HG02970 (cell line): Measurements from ENCODE around the gene CBX6.
A peak's percentile ranks its signal among the peaks of the same experiment; 100 is the strongest.
"Not testable (repeated sequence)": the region's sequence is repeated elsewhere in the genome, so short reads cannot be mapped to it uniquely, and the experiment has no call there.

Experiments
- ATAC-seq: cut with Tn5 transposase; IDR thresholded peaks from one replicate; pipeline ENCODE4 v1.9.1; 2021; ENCODE audit warnings: mild to moderate bottlenecking, moderate library complexity, moderate number of reproducible peaks; ENCODE audit not compliant: unreplicated experiment, low FRiP score

The CBX6 gene

GRCh38 chr22:38872172-38872830 is at the start of gene CBX6:
Gene CBX6 (minus strand): TSS chr22:38872216. CDS start chr22:38872190, 26 bp downstream.
- ATAC-seq, result peak; percentile 71

DNA sequence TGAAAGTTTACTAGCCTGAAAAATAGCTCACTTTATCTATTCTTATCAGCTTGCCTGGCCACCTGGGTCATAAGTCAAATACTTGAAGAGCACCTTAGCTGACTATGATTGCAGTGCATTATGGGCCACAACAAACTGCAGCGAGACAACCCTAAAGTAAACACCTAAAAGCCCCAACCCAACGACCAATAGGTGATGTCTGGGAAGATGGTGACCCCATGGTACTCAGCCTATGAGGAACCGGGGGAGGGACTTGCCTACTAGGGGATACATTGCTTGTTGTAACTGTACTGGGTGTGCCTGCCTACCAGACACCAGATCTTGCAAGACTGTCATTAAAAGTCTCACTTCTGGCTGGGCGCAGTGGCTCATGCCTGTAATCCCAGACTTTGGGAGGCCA is 49.8 kb upstream of the CBX6 start:
- ATAC-seq, result no peak

- no peak for ATAC-seq
These were observed 49.1 kb upstream of the CBX6 start for GRCh38 chr22:38921120-38921519.

- no peak for ATAC-seq
These were observed 47.7 kb upstream of the CBX6 start for GRCh38 chr22:38919631-38920190.

- ATAC-seq, result no peak
These were observed 39.4 kb upstream of the CBX6 start for GRCh38 chr22:38911434-38911833.

DNA sequence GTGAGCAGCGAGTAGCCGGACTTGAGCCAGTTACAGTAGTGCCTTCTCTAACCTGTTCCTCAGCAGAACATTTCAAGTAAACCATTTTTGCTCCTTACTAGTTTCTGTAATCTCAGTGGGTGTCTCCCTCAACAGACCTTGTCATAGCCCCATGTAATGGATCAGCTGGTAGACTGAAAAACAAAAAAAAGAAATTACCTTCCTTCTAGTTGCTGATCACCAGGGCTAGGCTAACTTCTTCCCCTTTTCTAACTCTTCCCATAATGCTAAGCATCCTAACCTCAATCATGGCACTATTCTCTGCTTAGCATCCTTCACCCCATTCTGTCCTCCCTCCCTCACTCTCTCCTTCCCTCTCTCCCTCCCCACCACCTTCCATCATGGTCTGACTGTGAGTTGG is 35.8 kb upstream of the CBX6 start:
- ATAC-seq, result no peak

DNA sequence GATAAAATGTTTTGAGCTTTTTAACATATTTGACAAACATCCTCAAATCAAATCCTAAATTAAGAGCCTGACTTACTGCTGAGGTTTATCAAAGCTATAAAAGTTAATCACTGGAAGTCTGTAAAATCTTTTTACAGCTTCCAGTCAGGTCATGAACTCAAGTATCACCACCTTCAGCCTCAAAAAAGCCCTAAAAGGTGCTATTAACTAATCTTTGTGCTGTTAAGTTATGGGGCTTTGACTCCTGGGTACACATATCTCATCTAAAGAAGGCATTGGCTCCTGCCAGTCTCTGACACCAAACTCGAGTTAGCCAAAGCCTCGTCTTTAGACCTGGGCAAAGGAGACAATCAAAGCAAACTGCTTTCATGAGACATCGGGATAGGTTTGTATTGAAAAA is 34.0 kb upstream of the CBX6 start:
- ATAC-seq, result no peak

DNA sequence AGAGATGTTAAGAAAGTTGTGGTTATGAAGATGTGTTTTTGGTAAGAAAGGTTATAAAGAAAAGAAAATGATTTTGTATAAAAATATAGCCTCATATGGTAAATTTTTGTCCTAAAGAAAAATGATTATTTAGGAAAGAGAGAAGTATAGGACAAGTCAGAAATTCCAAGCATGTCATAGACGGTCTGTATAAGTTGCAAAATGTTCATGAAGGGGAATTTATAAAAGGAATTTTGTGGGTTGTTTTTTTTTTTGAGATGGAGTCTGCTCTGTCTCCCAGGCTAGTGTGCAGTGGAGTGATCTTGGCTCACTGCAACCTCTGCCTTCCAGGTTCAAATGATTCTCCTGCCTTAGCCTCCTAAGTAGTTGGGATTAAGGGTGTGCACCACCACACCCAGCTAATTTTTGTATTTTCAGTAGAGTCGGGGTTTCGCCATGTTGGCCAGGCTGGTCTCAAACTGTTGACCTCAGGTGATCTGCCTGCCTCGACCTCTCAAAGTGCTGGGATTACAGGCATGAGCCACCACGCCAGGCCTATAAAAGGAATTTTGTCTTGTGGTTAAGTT is 32.1 kb upstream of the CBX6 start:
- ATAC-seq, result not testable (repeated sequence)

DNA sequence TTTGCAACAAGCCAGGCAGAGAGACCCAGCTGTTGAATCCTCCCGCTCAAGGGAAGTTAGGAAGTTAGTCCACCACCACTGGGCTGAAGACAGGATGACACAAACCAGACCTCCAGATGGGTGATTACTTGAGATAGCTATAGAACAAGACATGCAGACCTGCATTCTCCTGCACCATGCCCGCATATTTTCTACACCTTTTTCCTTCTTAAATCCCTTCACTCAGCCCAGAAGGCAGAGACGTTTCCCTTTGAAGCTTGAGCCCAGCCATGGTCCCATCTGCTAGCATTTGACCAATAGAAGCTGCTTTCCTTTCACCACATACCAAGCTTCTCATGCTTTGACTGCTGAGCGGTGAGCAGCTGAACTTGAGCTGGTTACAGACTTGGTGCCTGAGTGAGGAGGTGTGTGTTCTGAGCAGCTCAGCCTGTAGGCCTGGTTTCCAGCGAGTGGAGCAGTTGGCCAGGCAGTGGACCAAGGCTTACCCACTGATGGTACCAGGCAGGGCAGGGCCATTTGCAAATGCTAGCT is 29.2 kb upstream of the CBX6 start:
- no peak for ATAC-seq

GRCh38 chr22:38900677-38901076 is 28.7 kb upstream of the CBX6 start:
- no peak for ATAC-seq

GRCh38 chr22:38891256-38891655 is 19.2 kb upstream of the CBX6 start:
- ATAC-seq, result no peak

DNA sequence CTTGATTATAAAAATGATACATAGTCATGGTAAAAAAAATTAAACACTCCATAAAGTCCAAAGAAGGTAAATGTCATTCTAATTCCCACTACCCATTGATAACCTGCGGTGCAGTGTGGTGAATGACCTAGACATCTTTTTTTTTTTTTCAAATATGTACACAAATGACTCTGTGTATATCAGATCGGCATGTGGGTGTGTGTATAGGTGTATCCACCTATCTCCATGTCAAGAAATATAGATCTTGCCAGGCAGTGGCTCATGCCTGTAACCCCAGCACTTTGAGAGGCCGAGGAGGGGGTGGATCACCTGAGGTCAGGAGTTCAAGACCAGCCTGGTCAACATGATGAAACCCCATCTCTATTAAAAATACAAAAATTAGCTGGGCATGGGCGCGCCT is 18.4 kb upstream of the CBX6 start:
- no peak for ATAC-seq

- no peak for ATAC-seq
These were observed 14.3 kb upstream of the CBX6 start for GRCh38 chr22:38886333-38886732.

DNA sequence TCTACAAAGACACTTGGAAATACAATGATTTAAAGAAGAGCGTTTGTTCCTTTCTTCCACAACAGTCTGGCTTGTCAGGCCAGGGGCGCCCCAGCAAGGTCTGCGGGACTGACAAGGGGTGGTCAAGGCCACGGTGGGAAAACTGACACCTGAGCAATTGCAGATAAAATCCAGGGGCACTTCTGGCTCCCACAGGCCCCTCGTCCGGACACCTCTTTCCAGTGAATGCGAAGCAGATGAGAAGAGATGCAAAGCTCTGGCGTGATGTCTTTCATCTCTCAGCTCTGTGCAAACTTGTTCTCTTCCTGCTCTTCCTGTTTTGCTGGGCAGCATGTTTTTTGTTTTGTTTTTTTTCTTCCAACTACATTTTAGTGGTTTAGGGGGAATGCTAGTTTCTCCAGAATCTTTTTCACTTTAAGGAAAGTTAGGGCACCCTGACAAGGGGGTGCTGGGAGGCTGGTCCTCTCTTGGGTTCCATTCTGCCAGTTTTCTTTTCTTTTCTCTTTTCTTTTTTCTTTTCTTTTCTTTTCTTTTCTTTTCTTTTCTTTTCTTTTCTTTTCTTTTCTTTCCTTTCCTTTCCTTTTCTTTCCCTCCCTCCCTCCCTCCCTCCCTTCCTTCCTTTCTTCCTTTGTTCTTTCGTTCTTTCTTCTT is 11.1 kb upstream of the CBX6 start:
- ATAC-seq, result no peak

DNA sequence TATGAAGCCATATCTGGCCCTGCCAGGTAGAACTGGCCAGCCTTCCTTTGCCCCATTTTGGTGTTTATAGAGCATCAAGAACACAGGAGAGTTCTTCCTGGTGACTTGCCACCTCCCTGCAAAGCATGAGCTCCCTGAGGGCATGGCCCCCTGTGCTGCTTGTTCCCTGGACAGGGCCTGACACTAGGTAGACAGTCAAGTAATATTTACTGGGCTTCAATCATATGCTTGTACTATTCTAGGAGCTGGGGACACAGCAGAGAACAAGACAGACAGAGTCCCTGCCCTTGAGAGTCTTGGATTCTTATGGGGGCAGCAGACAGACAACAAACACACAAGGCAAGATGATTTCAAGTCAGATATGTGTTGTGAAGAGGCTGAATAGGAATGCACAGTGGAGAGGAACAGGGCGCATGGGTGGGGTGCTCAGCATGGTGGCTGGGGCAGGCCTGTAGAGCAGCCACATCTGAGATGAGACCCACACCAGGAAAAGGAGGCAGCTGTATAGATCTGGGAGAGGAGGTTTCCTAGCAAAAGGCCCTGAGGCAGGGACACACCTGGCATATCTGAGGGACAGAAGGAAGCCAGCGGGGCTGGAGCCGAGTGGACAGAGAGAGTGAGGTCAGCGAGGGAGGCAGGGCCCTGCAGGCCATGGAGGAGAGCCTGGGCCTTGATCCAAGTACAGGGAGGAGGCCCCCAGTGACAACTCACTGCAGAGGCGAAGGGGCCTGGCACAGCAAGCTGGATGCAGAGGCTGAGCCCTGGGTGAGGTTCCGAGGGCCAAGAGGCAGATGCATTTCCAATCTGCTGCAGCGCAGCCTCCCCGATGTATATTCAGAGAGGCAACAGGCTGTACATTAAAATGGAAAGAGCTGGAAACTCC is 10.2 kb upstream of the CBX6 start:
- no peak for ATAC-seq

GRCh38 chr22:38881464-38881871 is 9.5 kb upstream of the CBX6 start:
- ATAC-seq, result no peak

DNA sequence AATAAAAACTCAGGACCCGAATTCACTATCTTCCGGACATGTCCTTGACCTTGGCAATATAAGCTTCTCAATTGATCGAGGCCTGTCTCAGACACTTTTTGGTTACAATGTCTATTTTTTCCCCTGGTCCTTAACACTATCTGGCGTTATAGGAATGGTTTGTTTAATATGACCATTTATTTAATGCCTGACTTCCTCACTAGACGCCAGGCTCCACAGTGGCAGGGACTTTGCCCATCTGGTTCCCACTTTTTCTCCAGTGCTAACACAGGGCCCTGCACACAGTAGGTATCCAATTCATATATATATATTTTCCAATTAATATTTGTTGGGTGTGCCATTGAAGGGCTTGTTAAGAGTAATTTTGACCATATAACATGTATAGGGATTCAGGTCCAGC is 7.9 kb upstream of the CBX6 start:
- no peak for ATAC-seq

DNA sequence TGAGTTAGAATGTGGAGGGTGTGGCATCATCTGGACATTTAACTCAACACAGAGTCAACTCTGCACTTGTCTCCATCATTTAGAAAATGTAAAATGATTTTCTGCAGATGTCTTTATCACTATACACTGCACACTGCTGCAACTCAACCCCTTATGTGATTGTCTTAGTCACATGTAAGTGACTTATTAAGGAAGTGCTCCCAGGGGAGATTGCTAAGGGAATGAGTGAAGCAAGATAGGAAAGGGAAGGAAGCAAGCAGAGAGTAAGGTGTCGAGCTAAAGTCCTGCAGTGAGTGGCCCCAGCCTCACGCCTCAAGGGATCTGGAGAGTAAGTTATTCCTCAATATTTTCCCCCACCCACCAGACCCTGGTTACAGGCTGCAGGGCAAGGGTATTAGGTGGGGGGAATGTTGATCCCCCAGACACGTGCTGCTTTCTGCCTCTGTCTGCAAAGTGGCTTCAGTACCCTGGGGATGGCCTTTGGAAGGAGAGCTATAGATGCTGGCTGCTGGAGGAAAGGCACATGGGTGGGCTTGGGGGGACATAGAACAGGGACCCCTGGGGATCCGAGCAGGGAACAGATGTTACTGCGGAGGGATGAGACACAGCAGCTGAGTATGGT is 7.2 kb upstream of the CBX6 start:
- no peak for ATAC-seq

DNA sequence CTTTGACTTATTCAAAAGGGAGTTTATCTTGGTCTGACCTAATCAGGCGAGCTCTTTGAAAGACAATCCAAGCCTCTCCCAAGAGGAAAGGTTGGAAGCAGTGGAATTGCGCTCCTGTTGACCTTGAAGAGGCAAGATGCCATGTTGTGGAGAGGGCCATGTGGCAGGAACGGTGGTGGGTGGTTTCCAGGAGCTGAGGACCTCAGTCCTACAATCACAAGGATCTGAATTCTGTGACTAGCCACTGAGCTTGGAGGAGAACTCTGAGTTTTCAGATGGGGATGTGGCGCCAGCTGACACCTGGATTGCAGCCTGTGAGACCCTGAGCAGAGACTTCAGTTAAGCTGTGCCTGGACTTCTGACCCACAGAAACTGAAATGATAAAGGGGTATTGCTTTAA is 6.0 kb upstream of the CBX6 start:
- no peak for ATAC-seq
